Liver (tissue), 3 donors: ENCODE measurements around the gene S100A16.

Experiments used
- ATF3 ChIP-seq: IDR thresholded peaks from 2 replicates; pipeline ENCODE4 v1.6.1; 2016; ENCODE audit warnings: antibody characterized with exemption
- HNF4A ChIP-seq, 2 donors: conservative IDR thresholded peaks; 2 replicates each; pipeline ENCODE4 v1.6.1; 2016; ENCODE audit warnings: antibody characterized with exemption in 2 of 2, mild to moderate bottlenecking in 2 of 2
- RAD21 ChIP-seq, 2 donors: IDR thresholded peaks; 2 replicates each; pipeline ENCODE4 v1.6.1; 2016; ENCODE audit warnings: antibody characterized with exemption in 2 of 2, mild to moderate bottlenecking in 2 of 2
- REST ChIP-seq: IDR thresholded peaks from 2 replicates; pipeline ENCODE4 v1.6.1; 2016; ENCODE audit warnings: antibody characterized with exemption, mild to moderate bottlenecking
- YY1 ChIP-seq: IDR thresholded peaks from 2 replicates; pipeline ENCODE4 v1.6.1; 2016; ENCODE audit warnings: antibody characterized with exemption, mild to moderate bottlenecking
- TF ChIP-seq, protein P1 (sequence below): fragments of 150-350 bp; IDR thresholded peaks from 2 replicates; pipeline ENCODE4 v1.5.1; 2017; ENCODE audit warnings: improper control_type of control experiment, low read depth, low read length; ENCODE audit not compliant: missing input control
- donor health status: healthy.
- donor health status: healthy.

GRCh38 chr1:153611356-153611755 lies 1.6 kb downstream of the S100A16 start:
- TF ChIP-seq, protein P1, sequence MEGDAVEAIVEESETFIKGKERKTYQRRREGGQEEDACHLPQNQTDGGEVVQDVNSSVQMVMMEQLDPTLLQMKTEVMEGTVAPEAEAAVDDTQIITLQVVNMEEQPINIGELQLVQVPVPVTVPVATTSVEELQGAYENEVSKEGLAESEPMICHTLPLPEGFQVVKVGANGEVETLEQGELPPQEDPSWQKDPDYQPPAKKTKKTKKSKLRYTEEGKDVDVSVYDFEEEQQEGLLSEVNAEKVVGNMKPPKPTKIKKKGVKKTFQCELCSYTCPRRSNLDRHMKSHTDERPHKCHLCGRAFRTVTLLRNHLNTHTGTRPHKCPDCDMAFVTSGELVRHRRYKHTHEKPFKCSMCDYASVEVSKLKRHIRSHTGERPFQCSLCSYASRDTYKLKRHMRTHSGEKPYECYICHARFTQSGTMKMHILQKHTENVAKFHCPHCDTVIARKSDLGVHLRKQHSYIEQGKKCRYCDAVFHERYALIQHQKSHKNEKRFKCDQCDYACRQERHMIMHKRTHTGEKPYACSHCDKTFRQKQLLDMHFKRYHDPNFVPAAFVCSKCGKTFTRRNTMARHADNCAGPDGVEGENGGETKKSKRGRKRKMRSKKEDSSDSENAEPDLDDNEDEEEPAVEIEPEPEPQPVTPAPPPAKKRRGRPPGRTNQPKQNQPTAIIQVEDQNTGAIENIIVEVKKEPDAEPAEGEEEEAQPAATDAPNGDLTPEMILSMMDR = no peak
- TF ChIP-seq HNF4A (conservative IDR thresholded peaks at IDR 0.05) = no peak
- TF ChIP-seq YY1 = no peak
- no peak for TF ChIP-seq RAD21 (IDR thresholded peaks at IDR 0.05)
- no peak for TF ChIP-seq ATF3
- no peak for TF ChIP-seq REST
